ENCODE results near the gene CACNA2D1.

CACNA2D1 gene

GRCh38 chr7:82085116-82085515 is 358.5 kb downstream of the CACNA2D1 start:
- H3K4me3 ChIP-seq (ENCODE audit: low read length): no peak overlapping the region
- H3K4me1 ChIP-seq (ENCODE audit: control insufficient read depth, insufficient read depth, low read length): no peaks in the 10 kb centered on the region
- H3K9ac ChIP-seq (ENCODE audit: low read length): no peak overlapping the region
- H3K27me3 ChIP-seq (ENCODE audit: control insufficient read depth, insufficient read depth, low read length): no peaks in the 10 kb centered on the region
- no peak overlapping the region for H3K27ac ChIP-seq (ENCODE audit: low read depth, low read length)
- H3K36me3 ChIP-seq (ENCODE audit: control insufficient read depth, insufficient read depth, low read length): no peaks in the 10 kb centered on the region

GRCh38 chr7:82081644-82082224 is 361.8 kb downstream of the CACNA2D1 start:
- Histone ChIP-seq H3K4me3 (ENCODE audit: low read length) (no peak overlapping the region), H3K9ac (ENCODE audit: low read length) (no peak overlapping the region), H3K27ac (ENCODE audit: low read depth, low read length) (no peak overlapping the region), H3K36me3 (ENCODE audit: control insufficient read depth, insufficient read depth, low read length) (no peaks in the 10 kb centered on the region), H3K27me3 (ENCODE audit: control insufficient read depth, insufficient read depth, low read length) (no peaks in the 10 kb centered on the region), H3K4me1 (ENCODE audit: control insufficient read depth, insufficient read depth, low read length) (no peaks in the 10 kb centered on the region)

- Histone ChIP-seq H3K4me1 (ENCODE audit: control insufficient read depth, insufficient read depth, low read length) (no peaks in the 10 kb centered on the region), H3K27me3 (ENCODE audit: control insufficient read depth, insufficient read depth, low read length) (no peaks in the 10 kb centered on the region), H3K9ac (ENCODE audit: low read length) (no peak overlapping the region), H3K36me3 (ENCODE audit: control insufficient read depth, insufficient read depth, low read length) (no peaks in the 10 kb centered on the region), H3K27ac (ENCODE audit: low read depth, low read length) (no peak overlapping the region), H3K4me3 (ENCODE audit: low read length) (no peak overlapping the region)
Measured at GRCh38 chr7:82080254-82080927, 363.2 kb downstream of the CACNA2D1 start.

DNA sequence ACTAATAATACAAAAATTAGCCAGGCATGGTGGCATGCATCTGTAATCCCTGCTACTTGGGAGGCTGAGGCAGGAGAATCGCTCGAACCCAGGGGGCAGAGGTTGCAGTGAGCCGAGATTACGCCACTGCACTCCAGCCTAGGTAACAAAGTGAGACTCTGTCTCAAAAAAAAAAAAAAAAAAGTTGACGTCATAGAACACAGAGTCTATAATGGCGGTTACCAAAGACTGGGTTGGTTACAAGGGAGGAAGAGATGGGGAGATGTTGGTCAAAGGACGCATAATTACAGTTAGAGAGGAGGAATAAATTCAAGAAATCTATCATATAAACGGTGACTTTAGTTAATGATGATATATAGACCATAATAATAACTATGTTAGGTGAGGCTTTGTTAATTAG is 364.1 kb downstream of the CACNA2D1 start:
- Histone ChIP-seq H3K27ac (ENCODE audit: low read depth, low read length) (no peak overlapping the region), H3K27me3 (ENCODE audit: control insufficient read depth, insufficient read depth, low read length) (no peaks in the 10 kb centered on the region), H3K9ac (ENCODE audit: low read length) (no peak overlapping the region), H3K36me3 (ENCODE audit: control insufficient read depth, insufficient read depth, low read length) (no peaks in the 10 kb centered on the region), H3K4me1 (ENCODE audit: control insufficient read depth, insufficient read depth, low read length) (no peaks in the 10 kb centered on the region), H3K4me3 (ENCODE audit: low read length) (no peak overlapping the region)

- H3K4me1 ChIP-seq (ENCODE audit: control insufficient read depth, insufficient read depth, low read length): no peaks in the 10 kb centered on the region
- no peak overlapping the region for H3K9ac ChIP-seq (ENCODE audit: low read length)
- H3K4me3 ChIP-seq (ENCODE audit: low read length): no peak overlapping the region
- H3K36me3 ChIP-seq (ENCODE audit: control insufficient read depth, insufficient read depth, low read length): no peaks in the 10 kb centered on the region
- no peaks in the 10 kb centered on the region for H3K27me3 ChIP-seq (ENCODE audit: control insufficient read depth, insufficient read depth, low read length)
- H3K27ac ChIP-seq (ENCODE audit: low read depth, low read length): no peak overlapping the region
Measured at GRCh38 chr7:82078807-82079206, 364.8 kb downstream of the CACNA2D1 start.

- Histone ChIP-seq H3K27ac (ENCODE audit: low read depth, low read length) (no peak overlapping the region), H3K9ac (ENCODE audit: low read length) (no peak overlapping the region), H3K27me3 (ENCODE audit: control insufficient read depth, insufficient read depth, low read length) (no peaks in the 10 kb centered on the region), H3K4me3 (ENCODE audit: low read length) (no peak overlapping the region), H3K36me3 (ENCODE audit: control insufficient read depth, insufficient read depth, low read length) (no peaks in the 10 kb centered on the region), H3K4me1 (ENCODE audit: control insufficient read depth, insufficient read depth, low read length) (no peaks in the 10 kb centered on the region)
Measured at GRCh38 chr7:82071468-82071867, 372.1 kb downstream of the CACNA2D1 start.

DNA sequence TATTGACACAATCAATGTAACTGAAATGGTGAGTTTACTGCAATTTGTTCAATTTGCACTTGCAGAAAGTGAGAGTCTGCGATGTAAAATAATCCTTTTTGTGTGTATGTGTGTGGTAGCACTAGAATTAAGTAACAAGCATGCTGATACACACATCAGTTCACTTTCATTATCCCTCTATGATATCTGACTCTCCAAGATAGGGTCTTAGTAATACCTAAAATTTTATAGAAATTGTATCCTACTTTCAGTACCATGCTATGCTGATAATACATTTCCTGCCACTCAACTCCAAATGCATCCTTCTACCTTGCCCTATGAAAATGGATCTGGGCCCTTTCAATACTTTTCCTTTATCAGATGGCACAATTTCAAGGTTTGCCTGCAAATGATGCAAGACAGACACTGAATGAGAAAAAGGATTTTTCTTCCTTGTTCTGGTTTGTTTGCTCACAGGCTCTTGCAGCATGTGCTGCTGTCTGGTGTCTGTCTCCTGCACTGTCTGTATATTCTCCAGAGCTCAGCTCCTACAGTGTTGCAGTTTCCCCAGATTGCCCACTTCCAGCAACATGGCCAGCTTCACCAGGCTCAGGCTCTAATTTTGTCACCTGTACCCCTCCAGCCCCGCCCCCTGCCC is 375.8 kb downstream of the CACNA2D1 start:
- no peak overlapping the region for H3K9ac ChIP-seq (ENCODE audit: low read length)
- no peaks in the 10 kb centered on the region for H3K36me3 ChIP-seq (ENCODE audit: control insufficient read depth, insufficient read depth, low read length)
- no peaks in the 10 kb centered on the region for H3K4me1 ChIP-seq (ENCODE audit: control insufficient read depth, insufficient read depth, low read length)
- H3K4me3 ChIP-seq (ENCODE audit: low read length): no peak overlapping the region
- H3K27ac ChIP-seq (ENCODE audit: low read depth, low read length): no peak overlapping the region
- no peaks in the 10 kb centered on the region for H3K27me3 ChIP-seq (ENCODE audit: control insufficient read depth, insufficient read depth, low read length)

GRCh38 chr7:82057476-82057875 is 386.1 kb downstream of the CACNA2D1 start:
- H3K4me3 ChIP-seq (ENCODE audit: low read length): no peak overlapping the region
- H3K27me3 ChIP-seq (ENCODE audit: control insufficient read depth, insufficient read depth, low read length): no peaks in the 10 kb centered on the region
- H3K4me1 ChIP-seq (ENCODE audit: control insufficient read depth, insufficient read depth, low read length): no peaks in the 10 kb centered on the region
- no peak overlapping the region for H3K27ac ChIP-seq (ENCODE audit: low read depth, low read length)
- no peaks in the 10 kb centered on the region for H3K36me3 ChIP-seq (ENCODE audit: control insufficient read depth, insufficient read depth, low read length)
- no peak overlapping the region for H3K9ac ChIP-seq (ENCODE audit: low read length)

DNA sequence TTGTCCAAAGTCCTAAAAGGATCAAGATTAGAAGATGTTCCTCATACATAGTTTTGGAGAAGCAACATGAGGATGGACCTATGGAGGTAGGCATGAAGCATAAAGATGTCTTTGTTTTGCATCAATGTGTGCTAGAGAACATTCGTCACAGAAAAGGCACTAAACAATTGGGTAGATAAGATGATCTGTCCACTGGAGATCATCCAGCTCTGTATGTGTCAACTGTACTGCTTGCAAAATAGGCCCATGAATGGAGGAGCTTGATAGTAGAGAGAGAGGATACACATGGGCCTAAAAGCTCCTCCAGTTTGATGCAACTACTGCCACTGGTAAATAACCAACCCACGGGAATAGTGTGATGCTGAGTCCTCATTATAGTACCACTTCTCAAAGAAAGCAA is 387.3 kb downstream of the CACNA2D1 start:
- no peaks in the 10 kb centered on the region for H3K27me3 ChIP-seq (ENCODE audit: control insufficient read depth, insufficient read depth, low read length)
- no peak overlapping the region for H3K9ac ChIP-seq (ENCODE audit: low read length)
- no peaks in the 10 kb centered on the region for H3K36me3 ChIP-seq (ENCODE audit: control insufficient read depth, insufficient read depth, low read length)
- peaks cover 5% of the 10 kb centered on the region for H3K4me1 ChIP-seq (ENCODE audit: control insufficient read depth, insufficient read depth, low read length)
- no peak overlapping the region for H3K27ac ChIP-seq (ENCODE audit: low read depth, low read length)
- H3K4me3 ChIP-seq (ENCODE audit: low read length): no peak overlapping the region

- Histone ChIP-seq H3K4me1 (ENCODE audit: control insufficient read depth, insufficient read depth, low read length) (peaks cover 10% of the 10 kb centered on the region), H3K9ac (ENCODE audit: low read length) (no peak overlapping the region), H3K27me3 (ENCODE audit: control insufficient read depth, insufficient read depth, low read length) (no peaks in the 10 kb centered on the region), H3K4me3 (ENCODE audit: low read length) (no peak overlapping the region), H3K27ac (ENCODE audit: low read depth, low read length) (no peak overlapping the region), H3K36me3 (ENCODE audit: control insufficient read depth, insufficient read depth, low read length) (no peaks in the 10 kb centered on the region)
Measured at GRCh38 chr7:82054544-82054943, 389.0 kb downstream of the CACNA2D1 start.

DNA sequence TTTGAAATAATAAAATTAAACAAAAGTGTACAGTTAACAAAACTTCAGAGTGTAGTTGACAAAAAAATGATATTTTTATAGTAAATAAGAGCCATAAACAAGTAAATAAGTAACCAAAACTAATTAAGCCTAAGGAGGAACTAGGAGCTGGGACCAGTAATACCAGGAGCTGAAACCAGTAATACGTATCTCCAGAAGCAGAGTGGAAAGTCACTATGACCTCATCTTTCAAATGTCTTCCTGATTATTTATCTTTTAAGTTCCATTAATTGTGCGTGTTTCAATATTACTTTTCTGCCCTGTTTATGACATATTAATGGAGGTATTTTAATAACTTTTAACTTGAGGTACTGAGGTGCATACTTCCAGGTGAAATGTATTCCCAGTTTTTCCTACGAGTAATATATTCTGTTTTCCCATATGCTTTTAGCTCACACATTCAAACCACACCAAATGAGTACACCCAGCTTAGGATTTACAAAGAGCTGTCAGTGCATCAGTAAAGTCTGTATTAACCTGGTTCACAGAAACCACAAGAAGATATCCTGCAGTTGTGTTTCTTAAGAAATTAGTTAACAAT is 390.0 kb downstream of the CACNA2D1 start:
- H3K9ac ChIP-seq (ENCODE audit: low read length): no peak overlapping the region
- no peak overlapping the region for H3K27ac ChIP-seq (ENCODE audit: low read depth, low read length)
- H3K4me1 ChIP-seq (ENCODE audit: control insufficient read depth, insufficient read depth, low read length): peaks cover 11% of the 10 kb centered on the region
- H3K27me3 ChIP-seq (ENCODE audit: control insufficient read depth, insufficient read depth, low read length): no peaks in the 10 kb centered on the region
- no peaks in the 10 kb centered on the region for H3K36me3 ChIP-seq (ENCODE audit: control insufficient read depth, insufficient read depth, low read length)
- H3K4me3 ChIP-seq (ENCODE audit: low read length): no peak overlapping the region

- Histone ChIP-seq H3K9ac (ENCODE audit: low read length) (no peak overlapping the region), H3K4me1 (ENCODE audit: control insufficient read depth, insufficient read depth, low read length) (peaks cover 11% of the 10 kb centered on the region), H3K36me3 (ENCODE audit: control insufficient read depth, insufficient read depth, low read length) (no peaks in the 10 kb centered on the region), H3K4me3 (ENCODE audit: low read length) (no peak overlapping the region), H3K27me3 (ENCODE audit: control insufficient read depth, insufficient read depth, low read length) (no peaks in the 10 kb centered on the region), H3K27ac (ENCODE audit: low read depth, low read length) (peak overlapping the region; percentile 6)
Measured at GRCh38 chr7:82051601-82052000, 392.0 kb downstream of the CACNA2D1 start.
